HEK293T (cell line): ENCODE data around the gene SH3RF1.

Source experiments
- CTCF ChIA-PET: fragments of 350-600 bp; formaldehyde crosslinking; extraction: SDS; loops from one replicate; lab custom pipeline; 2021; ENCODE audit warnings: antibody characterized with exemption, inconsistent platforms; lab: Yijun Ruan, JAX
- POLR2A ChIA-PET: fragments of 350-600 bp; formaldehyde crosslinking; extraction: SDS; loops from one replicate; lab custom pipeline; 2020; ENCODE audit warnings: antibody characterized with exemption, inconsistent platforms; lab: Yijun Ruan, JAX
- DNase-seq: peaks from one replicate; pipeline ENCODE4 v3.0.0; 2012; ENCODE audit warnings: mixed read lengths; ENCODE audit errors: extremely low spot score
- ARNT ChIP-seq: fragments of 450-650 bp; IDR thresholded peaks from 2 replicates; pipeline ENCODE4 v1.6.1; 2017; ENCODE audit warnings: mild to moderate bottlenecking
- BHLHE40 ChIP-seq: fragments of 450-650 bp; IDR thresholded peaks from 2 replicates; pipeline ENCODE4 v1.6.1; 2016; ENCODE audit warnings: mild to moderate bottlenecking, moderate library complexity, borderline replicate concordance
- CTBP1 ChIP-seq: fragments of 450-650 bp; IDR thresholded peaks from 2 replicates; pipeline ENCODE4 v1.6.1; 2016; ENCODE audit warnings: borderline replicate concordance
- ELF4 ChIP-seq: fragments of 450-650 bp; IDR thresholded peaks from 2 replicates; pipeline ENCODE4 v1.6.1; 2017; ENCODE audit warnings: antibody characterized with exemption
- FOXA1 ChIP-seq: fragments of 450-650 bp; IDR thresholded peaks from 2 replicates; pipeline ENCODE4 v1.6.1; 2016; ENCODE audit warnings: mild to moderate bottlenecking
- FOXK2 ChIP-seq: fragments of 450-650 bp; IDR thresholded peaks from 2 replicates; pipeline ENCODE4 v1.6.1; 2016; ENCODE audit warnings: mild to moderate bottlenecking
- FOXM1 ChIP-seq: fragments of 450-650 bp; IDR thresholded peaks from 2 replicates; pipeline ENCODE4 v1.6.1; 2017; ENCODE audit warnings: mild to moderate bottlenecking, borderline replicate concordance
- HDGF ChIP-seq: fragments of 450-650 bp; IDR thresholded peaks from 2 replicates; pipeline ENCODE4 v1.6.1; 2017; ENCODE audit warnings: antibody characterized with exemption, borderline replicate concordance
- L3MBTL2 ChIP-seq: fragments of 450-650 bp; conservative IDR thresholded peaks from 2 replicates; pipeline ENCODE4 v1.6.1; 2016; ENCODE audit warnings: mild to moderate bottlenecking
- LEF1 ChIP-seq: fragments of 450-650 bp; IDR thresholded peaks from 2 replicates; pipeline ENCODE4 v1.6.1; 2017; ENCODE audit warnings: mild to moderate bottlenecking, borderline replicate concordance
- NFRKB ChIP-seq: fragments of 450-650 bp; IDR thresholded peaks from 2 replicates; pipeline ENCODE4 v1.6.1; 2016; ENCODE audit warnings: mild to moderate bottlenecking, moderate library complexity
- PKNOX1 ChIP-seq: fragments of 450-650 bp; IDR thresholded peaks from 2 replicates; pipeline ENCODE4 v1.6.1; 2016
- SP1 ChIP-seq: fragments of 450-650 bp; IDR thresholded peaks from 2 replicates; pipeline ENCODE4 v1.6.1; 2017
- SUZ12 ChIP-seq: fragments of 450-650 bp; IDR thresholded peaks from 2 replicates; pipeline ENCODE4 v1.6.1; 2016; ENCODE audit warnings: mild to moderate bottlenecking
- TARDBP ChIP-seq: fragments of 450-650 bp; IDR thresholded peaks from 2 replicates; pipeline ENCODE4 v1.6.1; 2016
- ZNF384 ChIP-seq: fragments of 450-650 bp; IDR thresholded peaks from 2 replicates; pipeline ENCODE4 v1.6.1; 2016

The SH3RF1 gene

GRCh38 chr4:169236078-169236477, 34.7 kb downstream of the SH3RF1 start:
- no peak for DNase-seq

GRCh38 chr4:169234137-169234855, 36.5 kb downstream of the SH3RF1 start:
- no peak for DNase-seq
- ChIA-PET POLR2A (interaction anchor here (1.0 kb wide), 1 partner anchor 38 kb away, joined by 3 read pairs; no protein-coding TSS in a partner anchor), CTCF (no interaction called here)
- TF ChIP-seq SP1 (no peak), FOXM1 (no peak), SUZ12 (no peak), L3MBTL2 (no peak), NFRKB (no peak), BHLHE40 (no peak), ARNT (no peak), PKNOX1 (no peak), HDGF (no peak), ZNF384 (no peak), ELF4 (no peak), CTBP1 (no peak), LEF1 (no peak), FOXK2 (no peak), FOXA1 (no peak), TARDBP (no peak)

More at GRCh38 chr4:169236078-169236477, 34.7 kb downstream of the SH3RF1 start:
- CTCF ChIA-PET, result no interaction called here
- TF ChIP-seq ARNT (no peak), TARDBP (no peak), NFRKB (no peak), SP1 (no peak), HDGF (no peak)
- POLR2A ChIA-PET, result no interaction called here

DNA sequence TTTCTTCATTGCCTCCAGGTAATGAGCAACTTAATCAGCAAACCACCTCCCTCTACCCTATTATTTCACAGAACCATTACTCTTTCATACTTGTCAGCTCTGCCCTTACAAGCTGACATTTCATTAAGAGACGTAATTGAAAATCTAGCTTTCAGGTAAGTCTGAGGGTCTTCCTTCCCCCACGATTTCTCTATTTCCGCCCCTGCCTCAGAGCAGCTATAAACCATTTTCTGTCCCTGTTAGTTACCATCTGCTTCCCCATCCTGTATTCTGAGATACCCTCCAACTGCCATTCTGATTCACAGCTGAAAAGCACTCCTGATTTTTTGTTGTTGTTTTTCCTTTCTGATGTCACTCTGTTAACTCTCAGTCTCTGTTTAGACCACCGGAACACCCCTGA, 37.1 kb downstream of the SH3RF1 start:
- TF ChIP-seq BHLHE40 (no peak), CTBP1 (no peak), HDGF (no peak), SUZ12 (no peak), FOXK2 (no peak), SP1 (no peak), FOXA1 (no peak), NFRKB (no peak), FOXM1 (no peak), ZNF384 (no peak), L3MBTL2 (no peak), ARNT (no peak)
- ChIA-PET CTCF (no interaction called here), POLR2A (interaction anchor here (1.0 kb wide), 1 partner anchor 39 kb away, joined by 3 read pairs; no protein-coding TSS in a partner anchor)
- DNase-seq, result no peak

DNA sequence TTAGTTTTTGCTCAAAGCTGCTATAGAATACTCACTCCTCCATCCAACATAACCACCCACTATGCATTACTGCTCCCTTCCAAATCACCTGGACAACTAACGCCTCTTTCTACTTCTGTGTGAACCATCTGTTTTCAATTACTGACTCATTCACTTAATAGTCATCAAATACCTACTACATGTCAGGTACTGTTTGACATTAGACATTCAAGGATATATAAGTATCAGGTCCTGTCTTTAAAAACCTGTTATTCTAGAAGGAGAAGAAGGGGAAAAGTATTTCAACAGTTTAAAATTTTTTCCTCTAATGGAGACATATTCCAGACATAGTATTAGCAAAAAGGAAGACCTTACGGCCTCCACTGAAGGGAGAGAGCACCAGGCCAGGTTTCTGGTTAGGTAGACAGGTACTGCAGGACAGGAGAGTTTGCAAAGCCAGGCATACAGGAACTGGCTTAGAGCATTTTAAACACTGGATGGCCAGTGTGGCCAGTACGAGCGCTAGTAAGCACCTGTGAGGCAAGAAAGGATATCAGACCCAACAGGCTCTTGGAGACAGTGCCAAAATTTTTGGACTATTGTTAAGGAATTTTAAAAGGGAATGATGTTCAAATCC, 39.0 kb downstream of the SH3RF1 start:
- ChIA-PET POLR2A (no interaction called here), CTCF (no interaction called here)
- TF ChIP-seq SUZ12 (no peak), CTBP1 (no peak)
- DNase-seq, result no peak

DNA sequence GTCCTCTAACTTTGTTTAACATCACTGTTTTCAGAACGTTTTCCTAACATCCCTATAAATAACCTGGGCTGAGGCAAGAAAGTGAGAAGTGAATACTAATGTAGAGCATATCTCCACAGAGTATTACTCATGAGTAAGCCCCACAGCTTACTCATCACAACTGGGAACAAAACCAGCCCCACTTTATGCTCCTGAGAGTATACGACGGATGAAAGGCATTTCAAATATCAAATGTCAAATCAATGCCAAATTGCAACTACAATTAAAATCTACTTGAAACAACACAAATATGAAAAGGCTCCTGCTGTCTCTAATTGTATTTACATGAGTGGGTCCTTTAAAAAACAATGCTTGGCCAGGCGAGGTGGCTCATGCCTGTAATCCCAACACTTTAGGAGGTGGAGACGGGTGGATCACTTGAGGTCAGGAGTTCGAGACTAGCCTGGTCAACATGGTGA, 41.2 kb downstream of the SH3RF1 start:
- DNase-seq, result no peak
- TF ChIP-seq L3MBTL2, result no peak
- TF ChIP-seq BHLHE40, result no peak
- no peak for TF ChIP-seq ARNT
- no peak for TF ChIP-seq PKNOX1
- TF ChIP-seq HDGF, result no peak
- TF ChIP-seq ZNF384, result no peak
- TF ChIP-seq SP1, result no peak
- TF ChIP-seq FOXM1, result no peak
- no peak for TF ChIP-seq SUZ12
- no peak for TF ChIP-seq FOXA1
- no peak for TF ChIP-seq LEF1
- TF ChIP-seq TARDBP, result no peak
- TF ChIP-seq FOXK2, result no peak
- no peak for TF ChIP-seq CTBP1
- no peak for TF ChIP-seq NFRKB
- no peak for TF ChIP-seq ELF4
- ChIA-PET POLR2A (no interaction called here), CTCF (no interaction called here)

GRCh38 chr4:169228076-169228475, 42.7 kb downstream of the SH3RF1 start:
- DNase-seq, result no peak
- no peak for TF ChIP-seq SP1
- TF ChIP-seq ZNF384, result no peak
- no peak for TF ChIP-seq LEF1
- no peak for TF ChIP-seq BHLHE40
- no peak for TF ChIP-seq NFRKB
- TF ChIP-seq PKNOX1, result no peak
- TF ChIP-seq FOXM1, result no peak
- POLR2A ChIA-PET, result no interaction called here
- CTCF ChIA-PET, result interaction anchor here (0.6 kb wide), 1 partner anchor 21 kb away, joined by 3 read pairs; no protein-coding TSS in a partner anchor
